Cortex of kidney (tissue), 1 donor: ENCODE measurements around the gene TMEM175.
"Not testable (repeated sequence)": the region's sequence is repeated elsewhere in the genome, so short reads cannot be mapped to it uniquely, and the experiment has no call there.

Experiments used
- DNase-seq: peaks from one replicate; lab custom pipeline; 2025; lab: John Stamatoyannopoulos, UW

Gene TMEM175

DNA sequence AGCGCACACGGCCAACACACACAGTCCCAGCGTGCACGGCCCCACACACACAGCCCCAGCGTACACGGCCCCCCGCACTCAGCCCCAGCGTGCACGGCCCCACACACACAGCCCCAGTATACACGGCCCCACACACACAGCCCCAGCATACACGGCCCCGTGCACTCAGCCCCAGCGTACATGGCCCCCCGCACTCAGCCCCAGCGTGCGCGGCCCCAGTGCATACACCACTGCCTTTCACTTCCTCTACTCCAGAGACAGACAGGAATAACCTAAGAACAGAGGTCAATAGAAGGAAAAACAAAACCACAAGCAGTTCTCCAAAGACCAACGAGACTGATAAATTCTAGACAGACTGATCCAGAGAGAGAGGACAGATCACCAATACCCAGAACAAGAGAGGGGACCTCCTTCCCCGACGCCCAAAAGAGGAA is 17.2 kb upstream of the TMEM175 start:
- DNase-seq = no peak

- DNase-seq = no peak
Observed at GRCh38 chr4:915595-915994, 16.7 kb upstream of the TMEM175 start.

DNA sequence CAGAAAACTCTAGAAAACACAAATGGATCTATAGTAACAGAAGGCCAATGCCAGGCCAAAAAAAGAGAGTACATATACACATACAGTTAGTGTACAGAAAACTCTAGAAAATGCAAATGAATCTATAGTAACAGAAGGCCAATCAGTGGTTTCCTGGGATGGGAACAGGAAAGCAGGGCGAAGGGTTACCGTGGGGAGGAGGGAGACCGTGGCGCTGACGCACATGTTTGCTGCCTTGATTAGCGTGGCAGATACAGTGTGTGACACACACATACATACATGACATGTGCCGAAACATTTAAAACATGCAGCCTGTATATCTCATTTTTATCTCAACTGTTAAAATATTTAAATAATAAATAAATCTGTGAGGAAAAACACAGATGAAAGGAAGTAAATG is 14.8 kb upstream of the TMEM175 start:
- no peak for DNase-seq

DNA sequence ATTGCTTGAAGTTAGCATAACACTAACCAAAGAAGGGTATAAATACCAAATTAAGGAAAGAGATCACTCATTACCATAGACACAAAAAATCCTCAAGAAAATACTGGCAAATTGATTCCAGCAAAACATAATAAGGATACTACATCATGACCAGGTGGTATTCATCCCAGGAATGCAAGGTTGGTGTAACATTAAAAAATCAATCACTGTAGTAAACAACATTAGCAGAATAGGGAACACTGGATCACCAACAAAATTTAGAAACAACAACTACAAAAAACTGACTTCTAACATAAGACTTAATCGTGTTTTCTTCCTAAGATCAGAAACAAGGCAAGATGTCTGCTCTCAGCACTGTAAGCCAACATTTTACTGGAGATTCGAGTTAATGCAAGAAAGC is 14.3 kb upstream of the TMEM175 start:
- DNase-seq = no peak

GRCh38 chr4:918591-918990 is 13.7 kb upstream of the TMEM175 start:
- DNase-seq = not testable (repeated sequence)

GRCh38 chr4:919004-919680 is 13.1 kb upstream of the TMEM175 start:
- DNase-seq = not testable (repeated sequence)

DNA sequence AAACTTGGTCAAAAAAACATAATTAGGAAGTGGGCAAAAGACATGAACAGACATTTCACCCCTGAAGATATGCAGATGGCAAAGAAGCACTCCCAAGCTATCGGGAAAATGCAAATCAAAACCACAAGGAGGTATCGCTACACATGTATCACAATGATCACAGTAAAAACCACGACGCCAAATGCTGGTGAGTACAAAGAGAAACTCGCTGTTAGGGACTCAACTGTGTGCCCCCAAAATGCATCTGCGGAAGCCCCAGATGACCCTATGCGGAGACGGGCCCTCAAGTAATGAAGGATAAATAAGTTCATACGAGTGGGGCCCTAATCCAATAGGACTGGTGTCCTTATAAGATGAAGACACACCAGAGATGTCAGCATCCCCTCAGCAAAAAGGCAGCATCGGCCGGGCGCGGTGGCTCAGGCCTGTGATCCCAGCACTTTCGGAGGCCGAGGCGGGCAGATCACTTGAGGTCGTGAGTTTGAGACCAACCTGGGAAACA is 10.4 kb upstream of the TMEM175 start:
- DNase-seq = no peak

- DNase-seq = no peak
Observed at GRCh38 chr4:924107-925096, 7.9 kb upstream of the TMEM175 start.

DNA sequence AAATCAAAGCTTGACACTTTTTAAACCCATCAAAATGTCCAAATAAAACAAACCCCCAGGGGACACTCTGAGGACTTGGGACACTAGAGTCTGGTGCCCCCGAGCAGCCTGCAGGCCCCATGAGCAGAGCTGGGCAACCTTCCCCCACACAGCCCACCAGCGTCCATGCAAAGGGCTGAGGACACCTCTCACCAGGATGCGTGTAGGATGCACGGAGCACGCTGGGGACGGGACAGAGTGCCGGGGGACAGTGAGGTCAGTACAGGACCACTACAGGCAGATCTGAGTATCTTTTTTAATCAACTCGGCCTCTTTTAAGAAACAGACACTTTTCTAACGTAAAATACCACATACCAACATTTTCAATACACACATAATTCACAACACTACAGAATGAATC is 7.1 kb upstream of the TMEM175 start:
- no peak for DNase-seq

DNA sequence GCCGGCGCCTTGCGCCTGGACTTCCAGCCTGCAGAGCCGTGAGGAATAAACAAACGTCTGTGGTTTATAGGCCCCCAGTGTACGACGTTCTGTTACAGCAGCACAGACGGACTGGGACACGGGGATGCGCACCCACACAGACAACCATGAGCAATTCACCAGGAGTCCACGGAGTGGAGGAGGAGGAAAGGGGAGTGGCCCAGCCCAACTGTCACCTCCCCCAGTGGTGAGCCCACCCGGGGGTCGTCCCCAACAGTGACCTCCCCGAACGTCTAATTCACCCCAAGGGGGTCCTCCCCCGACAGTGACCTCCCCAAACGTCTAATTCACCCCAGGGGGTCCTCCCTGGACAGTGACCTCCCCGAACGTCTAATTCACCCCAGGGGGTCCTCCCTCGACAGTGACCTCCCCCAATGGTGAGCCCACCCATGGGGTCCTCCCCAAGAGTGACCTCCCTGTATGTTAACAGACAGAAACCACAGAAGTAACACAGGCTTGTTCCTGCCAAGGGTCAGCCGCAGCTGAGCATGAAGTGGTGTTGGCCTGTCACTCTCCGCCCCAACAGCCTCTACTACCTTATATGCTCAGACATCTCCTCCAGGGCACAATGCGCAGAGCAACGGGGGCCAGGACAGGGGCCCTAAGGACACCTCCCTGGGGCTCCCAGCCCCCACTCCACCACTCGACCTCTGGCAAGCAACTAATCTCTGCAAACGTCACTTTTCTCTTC is 6.3 kb upstream of the TMEM175 start:
- DNase-seq = no peak

- no peak for DNase-seq
Observed at GRCh38 chr4:926538-926937, 5.7 kb upstream of the TMEM175 start.

DNA sequence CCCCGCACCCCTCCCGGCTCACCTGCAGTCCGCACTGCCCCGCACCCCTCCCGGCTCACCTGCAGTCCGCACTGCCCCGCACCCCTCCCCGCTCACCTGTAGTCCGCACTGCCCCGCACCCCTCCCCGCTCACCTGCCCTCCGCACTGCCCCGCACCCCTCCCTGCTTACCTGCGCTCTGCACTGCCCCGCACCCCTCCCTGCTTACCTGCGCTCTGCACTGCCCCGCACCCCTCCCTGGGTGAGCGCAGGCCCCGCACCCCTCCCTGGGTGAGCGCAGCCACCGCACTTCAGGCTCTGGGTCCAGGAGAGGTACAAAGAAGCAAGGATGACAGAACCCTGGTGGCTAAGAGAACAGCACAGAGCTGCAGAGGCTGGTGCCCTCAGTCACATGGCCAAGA is 4.7 kb upstream of the TMEM175 start:
- not testable (repeated sequence) for DNase-seq

GRCh38 chr4:929096-929765 is 3.0 kb upstream of the TMEM175 start:
- no peak for DNase-seq

- DNase-seq = no peak
Observed at GRCh38 chr4:930028-930551, 2.2 kb upstream of the TMEM175 start.

GRCh38 chr4:930827-931193 is 1.4 kb upstream of the TMEM175 start:
- DNase-seq = no peak

- DNase-seq = no peak
Observed at GRCh38 chr4:931194-931959, 883 bp upstream of the TMEM175 start.

DNA sequence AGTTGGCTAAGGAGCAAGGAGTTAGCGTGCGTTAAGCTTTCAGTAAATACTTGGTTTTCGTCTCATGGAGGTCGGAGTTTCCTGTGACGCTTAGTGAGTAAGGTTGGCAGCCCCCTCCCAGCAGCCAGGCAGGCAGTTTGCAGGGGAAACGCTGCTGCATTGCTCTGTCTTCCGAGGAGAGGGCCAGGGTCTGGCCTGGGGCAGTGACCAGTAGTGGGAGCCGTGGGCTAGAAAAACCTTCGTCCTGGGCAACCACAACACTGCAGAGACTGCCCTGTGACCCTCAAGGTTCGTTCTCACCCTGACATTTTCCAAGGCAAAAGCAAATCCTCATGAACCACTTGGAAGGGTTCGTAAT is 432 bp downstream of the TMEM175 start:
- DNase-seq = no peak

GRCh38 chr4:939508-939907 is 7.2 kb downstream of the TMEM175 start:
- not testable (repeated sequence) for DNase-seq

GRCh38 chr4:945274-946102 is 13.2 kb downstream of the TMEM175 start:
- no peak for DNase-seq

DNA sequence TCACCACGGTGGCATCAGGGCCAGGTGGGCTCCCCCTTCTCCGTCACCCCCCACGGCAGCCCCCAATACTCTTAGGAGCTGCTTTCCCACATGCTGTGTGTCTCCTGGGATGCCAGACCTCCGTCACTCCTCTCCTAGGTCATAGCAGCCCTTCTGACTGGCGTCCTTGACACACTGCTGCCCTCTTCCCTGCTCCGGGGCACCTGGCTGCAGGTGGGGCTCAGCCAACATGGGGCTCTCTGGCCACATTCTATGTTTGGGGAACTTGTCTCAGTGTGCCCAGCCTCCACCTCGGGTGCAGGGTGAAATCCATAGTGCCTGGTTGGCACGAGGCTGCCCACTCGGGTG is 13.8 kb downstream of the TMEM175 start:
- no peak for DNase-seq
